Esophagus muscularis mucosa (tissue), 3 donors: ENCODE results near the gene WNK3.

Experiments used
- POLR2AphosphoS5 ChIP-seq, 2 donors: sonication (generic); formaldehyde crosslinking; IDR thresholded peaks; one replicate each; pipeline ENCODE4 v1.6.1; 2017; ENCODE audit warnings: antibody characterized with exemption in 2 of 2
- TF ChIP-seq, protein P1 (sequence below), 3 experiments: fragments of 200-600 bp in 2 of 3; fragments of 450-650 bp in 1 of 3; sonication (generic) in 2 of 3; IDR thresholded peaks; one replicate each; pipeline ENCODE4 v1.5.1; 2017 to 2019; ENCODE audit warnings: antibody characterized with exemption in 3 of 3, mild to moderate bottlenecking in 2 of 3, moderate library complexity in 1 of 3

DNA sequence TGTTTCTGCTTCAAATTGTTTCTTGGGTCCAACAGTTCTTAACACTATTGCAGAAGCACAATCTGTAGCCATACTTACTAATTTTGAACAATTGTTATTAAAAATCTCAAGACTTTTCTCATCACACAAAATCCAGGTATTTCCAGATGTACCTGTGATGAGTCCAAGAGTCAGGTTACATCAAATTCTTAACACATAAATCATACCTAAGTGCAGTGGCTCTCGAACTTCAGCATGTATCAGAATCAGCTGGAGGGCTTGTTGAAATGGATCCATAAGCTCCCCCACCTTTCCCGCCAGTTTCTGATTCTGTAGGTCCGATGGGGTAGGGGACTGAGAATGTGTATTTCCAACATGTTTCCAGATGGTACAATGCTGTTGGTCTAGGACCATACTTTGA lies 185.4 kb downstream of the WNK3 start:
- TF ChIP-seq, protein P1, sequence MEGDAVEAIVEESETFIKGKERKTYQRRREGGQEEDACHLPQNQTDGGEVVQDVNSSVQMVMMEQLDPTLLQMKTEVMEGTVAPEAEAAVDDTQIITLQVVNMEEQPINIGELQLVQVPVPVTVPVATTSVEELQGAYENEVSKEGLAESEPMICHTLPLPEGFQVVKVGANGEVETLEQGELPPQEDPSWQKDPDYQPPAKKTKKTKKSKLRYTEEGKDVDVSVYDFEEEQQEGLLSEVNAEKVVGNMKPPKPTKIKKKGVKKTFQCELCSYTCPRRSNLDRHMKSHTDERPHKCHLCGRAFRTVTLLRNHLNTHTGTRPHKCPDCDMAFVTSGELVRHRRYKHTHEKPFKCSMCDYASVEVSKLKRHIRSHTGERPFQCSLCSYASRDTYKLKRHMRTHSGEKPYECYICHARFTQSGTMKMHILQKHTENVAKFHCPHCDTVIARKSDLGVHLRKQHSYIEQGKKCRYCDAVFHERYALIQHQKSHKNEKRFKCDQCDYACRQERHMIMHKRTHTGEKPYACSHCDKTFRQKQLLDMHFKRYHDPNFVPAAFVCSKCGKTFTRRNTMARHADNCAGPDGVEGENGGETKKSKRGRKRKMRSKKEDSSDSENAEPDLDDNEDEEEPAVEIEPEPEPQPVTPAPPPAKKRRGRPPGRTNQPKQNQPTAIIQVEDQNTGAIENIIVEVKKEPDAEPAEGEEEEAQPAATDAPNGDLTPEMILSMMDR (IDR thresholded peaks at IDR 0.05): no peak
- TF ChIP-seq POLR2AphosphoS5 (IDR thresholded peaks at IDR 0.05): no peak
